ENCODE data around the gene LYAR. TPM values are rescaled to one million over a fixed set of nuclear protein-coding genes. Genes with fewer than 3 reads are reported as not detected.

The LYAR gene
- total RNA-seq, 2 donors from 2014 or later, result 7.3 to 20.7 TPM

DNA sequence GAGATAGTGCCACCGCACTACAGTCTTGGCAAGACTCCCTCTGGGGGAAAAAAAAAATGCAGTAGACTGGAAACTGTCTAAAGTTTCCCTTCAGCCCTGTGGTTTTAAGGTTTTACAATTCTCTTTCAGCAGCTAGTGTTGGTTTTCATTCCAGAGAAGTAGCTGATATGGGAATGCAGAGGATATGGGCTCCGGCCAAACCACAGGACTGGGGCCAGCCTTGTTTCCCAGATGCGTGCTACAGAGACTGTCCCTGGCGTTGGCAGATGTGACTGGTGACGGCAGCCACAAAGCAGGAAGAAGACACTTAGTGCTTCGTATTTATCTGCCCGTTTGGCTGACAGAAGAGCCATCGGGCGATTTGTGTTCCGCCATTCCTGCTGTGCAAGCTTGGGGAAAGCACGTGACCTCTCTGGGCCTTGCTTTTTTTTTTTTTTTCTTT lies 43.3 kb upstream of the LYAR start:
- Histone ChIP-seq H3K27me3 (replicated peaks; ENCODE audit: insufficient read depth) (no peaks in the 10 kb centered on the region), H3K4me1 (ENCODE audit: control insufficient read depth in 1 of 2, low read depth in 2 of 2) (no peaks in the 10 kb centered on the region), H3K36me3 (no peaks in the 10 kb centered on the region), H3K27ac (no peak overlapping the region), H3K9me3 (no peaks in the 10 kb centered on the region), H3K4me3 (no peak overlapping the region)
- TF ChIP-seq, protein P1, sequence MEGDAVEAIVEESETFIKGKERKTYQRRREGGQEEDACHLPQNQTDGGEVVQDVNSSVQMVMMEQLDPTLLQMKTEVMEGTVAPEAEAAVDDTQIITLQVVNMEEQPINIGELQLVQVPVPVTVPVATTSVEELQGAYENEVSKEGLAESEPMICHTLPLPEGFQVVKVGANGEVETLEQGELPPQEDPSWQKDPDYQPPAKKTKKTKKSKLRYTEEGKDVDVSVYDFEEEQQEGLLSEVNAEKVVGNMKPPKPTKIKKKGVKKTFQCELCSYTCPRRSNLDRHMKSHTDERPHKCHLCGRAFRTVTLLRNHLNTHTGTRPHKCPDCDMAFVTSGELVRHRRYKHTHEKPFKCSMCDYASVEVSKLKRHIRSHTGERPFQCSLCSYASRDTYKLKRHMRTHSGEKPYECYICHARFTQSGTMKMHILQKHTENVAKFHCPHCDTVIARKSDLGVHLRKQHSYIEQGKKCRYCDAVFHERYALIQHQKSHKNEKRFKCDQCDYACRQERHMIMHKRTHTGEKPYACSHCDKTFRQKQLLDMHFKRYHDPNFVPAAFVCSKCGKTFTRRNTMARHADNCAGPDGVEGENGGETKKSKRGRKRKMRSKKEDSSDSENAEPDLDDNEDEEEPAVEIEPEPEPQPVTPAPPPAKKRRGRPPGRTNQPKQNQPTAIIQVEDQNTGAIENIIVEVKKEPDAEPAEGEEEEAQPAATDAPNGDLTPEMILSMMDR (IDR thresholded peaks at IDR 0.05), result no peak
- ATAC-seq (ENCODE audit: insufficient number of reproducible peaks, low FRiP score, low read depth) (no peak), DNase-seq (ENCODE audit: low spot score) (no peak)

DNA sequence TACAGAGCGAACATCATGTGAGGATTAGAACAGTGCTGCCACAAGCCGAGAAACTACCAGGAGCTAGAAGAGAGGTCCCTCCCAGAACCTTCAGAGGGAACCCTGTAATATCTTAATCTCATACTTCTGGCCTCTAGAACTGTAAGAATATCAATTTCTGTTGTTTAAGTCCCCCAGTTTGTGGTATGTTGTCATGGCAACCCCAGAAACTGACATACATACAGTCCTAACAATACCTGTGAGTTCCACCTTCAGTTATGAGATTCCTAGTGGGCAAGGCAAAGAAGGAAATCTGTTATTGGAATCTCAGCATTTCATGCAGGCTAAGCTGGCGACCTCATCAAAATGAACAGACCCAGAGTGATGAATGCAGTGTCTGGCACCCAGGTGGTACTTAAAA lies 42.6 kb upstream of the LYAR start:
- no peak overlapping the region for H3K27ac ChIP-seq
- no peaks in the 10 kb centered on the region for H3K9me3 ChIP-seq
- no peaks in the 10 kb centered on the region for H3K4me1 ChIP-seq (ENCODE audit: control insufficient read depth in 1 of 2, low read depth in 2 of 2)
- no peaks in the 10 kb centered on the region for H3K27me3 ChIP-seq (replicated peaks; ENCODE audit: insufficient read depth)
- TF ChIP-seq, protein P1 (IDR thresholded peaks at IDR 0.05), result no peak
- H3K36me3 ChIP-seq, result no peaks in the 10 kb centered on the region
- no peak for DNase-seq (ENCODE audit: low spot score)
- H3K4me3 ChIP-seq, result no peak overlapping the region
- ATAC-seq (ENCODE audit: insufficient number of reproducible peaks, low FRiP score, low read depth), result no peak

DNA sequence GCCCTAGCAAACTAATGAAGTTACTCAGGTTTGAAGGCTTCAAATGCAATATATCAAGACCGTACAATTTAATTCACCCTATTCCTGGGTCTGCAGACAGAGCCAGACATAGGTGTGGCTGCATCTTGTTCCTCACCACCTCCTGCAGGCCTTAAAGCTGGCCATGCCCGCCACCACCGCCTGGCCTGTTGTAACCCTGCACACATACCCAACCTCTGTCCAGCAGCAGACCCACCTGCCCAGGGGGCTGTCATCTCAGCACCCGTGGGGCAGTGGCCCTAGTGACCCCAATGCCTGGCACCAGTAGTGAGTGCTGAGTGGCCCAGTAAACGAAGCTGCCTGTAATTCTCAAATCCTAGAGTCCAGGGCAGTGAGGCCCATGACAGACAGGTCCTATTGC lies 40.8 kb upstream of the LYAR start:
- H3K4me1 ChIP-seq (ENCODE audit: control insufficient read depth in 1 of 2, low read depth in 2 of 2), result no peaks in the 10 kb centered on the region
- no peak for ATAC-seq (ENCODE audit: insufficient number of reproducible peaks, low FRiP score, low read depth)
- H3K9me3 ChIP-seq, result no peaks in the 10 kb centered on the region
- H3K27ac ChIP-seq, result no peak overlapping the region
- no peak overlapping the region for H3K4me3 ChIP-seq
- TF ChIP-seq, protein P1 (IDR thresholded peaks at IDR 0.05), result no peak
- no peaks in the 10 kb centered on the region for H3K27me3 ChIP-seq (replicated peaks; ENCODE audit: insufficient read depth)
- H3K36me3 ChIP-seq, result no peaks in the 10 kb centered on the region
- no peak for DNase-seq (ENCODE audit: low spot score)

DNA sequence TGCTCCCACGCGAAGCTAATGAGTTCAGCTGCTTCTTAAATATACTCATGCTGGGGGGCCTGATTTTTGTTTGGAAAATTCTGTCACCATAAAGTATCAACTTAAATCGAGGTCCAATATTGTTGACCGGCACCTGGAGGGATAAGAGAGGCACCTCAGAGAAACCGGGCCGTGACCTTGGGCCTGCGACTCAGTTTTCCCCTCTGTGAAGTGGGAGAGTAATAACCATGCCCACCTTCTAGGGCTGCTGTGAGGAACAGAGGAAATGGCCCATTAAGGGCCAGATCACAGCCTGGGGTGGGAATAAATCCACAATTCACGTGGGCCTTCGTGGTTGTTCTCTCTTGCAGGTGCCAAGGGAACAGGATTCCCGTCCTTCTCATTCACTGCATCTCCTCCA lies 39.5 kb upstream of the LYAR start:
- no peak for DNase-seq (ENCODE audit: low spot score)
- H3K36me3 ChIP-seq, result no peaks in the 10 kb centered on the region
- TF ChIP-seq, protein P1 (IDR thresholded peaks at IDR 0.05), result no peak
- H3K27me3 ChIP-seq (replicated peaks; ENCODE audit: insufficient read depth), result no peaks in the 10 kb centered on the region
- ATAC-seq (ENCODE audit: insufficient number of reproducible peaks, low FRiP score, low read depth), result no peak
- no peak overlapping the region for H3K4me3 ChIP-seq
- H3K4me1 ChIP-seq (ENCODE audit: control insufficient read depth in 1 of 2, low read depth in 2 of 2), result no peaks in the 10 kb centered on the region
- no peaks in the 10 kb centered on the region for H3K9me3 ChIP-seq
- no peak overlapping the region for H3K27ac ChIP-seq

DNA sequence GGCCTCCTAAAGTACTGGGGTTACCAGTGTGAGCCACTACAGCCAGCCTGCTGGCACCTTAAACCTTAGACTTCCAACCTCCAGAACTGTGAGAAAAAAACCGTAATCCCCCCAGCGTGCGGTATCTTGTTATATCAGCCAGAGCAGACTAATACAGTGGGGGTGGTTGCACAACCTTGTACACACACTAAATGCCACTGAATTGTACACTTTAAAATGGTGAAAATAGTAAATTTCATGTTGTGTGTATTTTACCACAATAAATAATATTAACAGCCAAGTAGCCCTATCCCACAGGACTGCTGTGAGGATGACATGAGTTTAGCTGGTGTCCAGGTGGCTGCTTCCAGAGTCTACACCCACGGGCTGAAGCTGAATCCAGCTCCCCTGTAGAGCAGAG lies 38.9 kb upstream of the LYAR start:
- Histone ChIP-seq H3K9me3 (no peaks in the 10 kb centered on the region), H3K4me1 (ENCODE audit: control insufficient read depth in 1 of 2, low read depth in 2 of 2) (no peaks in the 10 kb centered on the region), H3K36me3 (no peaks in the 10 kb centered on the region), H3K27me3 (replicated peaks; ENCODE audit: insufficient read depth) (no peaks in the 10 kb centered on the region), H3K4me3 (no peak overlapping the region), H3K27ac (no peak overlapping the region)
- ATAC-seq (ENCODE audit: insufficient number of reproducible peaks, low FRiP score, low read depth) (no peak), DNase-seq (ENCODE audit: low spot score) (no peak)
- TF ChIP-seq, protein P1 (IDR thresholded peaks at IDR 0.05), result no peak

Data from thoracic aorta (tissue), 2 donors.